Stimulated activated CD8-positive, alpha-beta memory T cell treated with anti-CD3 and anti-CD28 coated beads, Interleukin-7, amount 100 ng/mL, for 24 hours (primary cell): ENCODE measurements around the gene ANXA11.
"Not testable (repeated sequence)": the region's sequence is repeated elsewhere in the genome, so short reads cannot be mapped to it uniquely, and the experiment has no call there.

ENCODE experiments used
- DNase-seq: peaks from one replicate; pipeline ENCODE4 v3.0.0-alpha.2; 2020; ENCODE audit warnings: low read depth

Gene ANXA11

GRCh38 chr10:80205477-80206276, at the start of gene ANXA11:
Gene ANXA11 (minus strand): TSS chr10:80205537. CDS start chr10:80172861, 32,676 bp downstream.
- peak; percentile 62 for DNase-seq

DNA sequence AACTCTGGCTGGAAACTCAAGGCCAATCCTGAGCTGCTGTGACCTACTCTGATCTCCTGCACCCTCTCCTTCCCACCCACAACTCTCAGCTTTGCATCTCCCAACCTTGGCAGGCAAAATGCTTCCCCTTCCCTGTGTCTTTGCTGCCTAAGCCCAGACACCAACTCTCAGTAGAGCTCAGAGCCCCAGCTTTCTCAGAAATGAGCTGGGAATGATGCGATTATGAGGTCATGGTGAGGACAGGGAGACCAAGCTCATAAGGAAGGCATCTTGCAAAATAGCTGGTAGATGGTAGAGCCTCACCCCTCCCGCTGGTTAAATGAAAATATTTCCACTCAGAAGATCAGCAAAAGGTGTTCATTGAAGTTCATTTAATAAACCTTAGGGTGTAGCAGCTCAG, 49.4 kb upstream of the ANXA11 start:
- DNase-seq, result not testable (repeated sequence)

DNA sequence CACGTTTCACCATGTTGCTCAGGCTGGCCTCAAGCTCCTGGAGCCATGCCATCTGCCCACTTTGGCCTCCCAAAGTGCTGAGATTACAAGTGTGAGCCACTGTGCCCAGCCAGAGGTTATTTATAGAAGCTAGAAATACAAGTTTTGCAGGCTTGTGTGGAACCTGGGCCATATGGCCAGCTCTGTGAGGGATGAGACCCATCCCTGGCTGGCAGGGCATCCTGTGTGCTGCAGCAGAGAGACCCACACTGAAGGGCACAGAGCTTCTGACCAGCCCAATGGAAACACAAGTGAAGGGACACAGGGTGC, 48.6 kb upstream of the ANXA11 start:
- DNase-seq, result not testable (repeated sequence)

DNA sequence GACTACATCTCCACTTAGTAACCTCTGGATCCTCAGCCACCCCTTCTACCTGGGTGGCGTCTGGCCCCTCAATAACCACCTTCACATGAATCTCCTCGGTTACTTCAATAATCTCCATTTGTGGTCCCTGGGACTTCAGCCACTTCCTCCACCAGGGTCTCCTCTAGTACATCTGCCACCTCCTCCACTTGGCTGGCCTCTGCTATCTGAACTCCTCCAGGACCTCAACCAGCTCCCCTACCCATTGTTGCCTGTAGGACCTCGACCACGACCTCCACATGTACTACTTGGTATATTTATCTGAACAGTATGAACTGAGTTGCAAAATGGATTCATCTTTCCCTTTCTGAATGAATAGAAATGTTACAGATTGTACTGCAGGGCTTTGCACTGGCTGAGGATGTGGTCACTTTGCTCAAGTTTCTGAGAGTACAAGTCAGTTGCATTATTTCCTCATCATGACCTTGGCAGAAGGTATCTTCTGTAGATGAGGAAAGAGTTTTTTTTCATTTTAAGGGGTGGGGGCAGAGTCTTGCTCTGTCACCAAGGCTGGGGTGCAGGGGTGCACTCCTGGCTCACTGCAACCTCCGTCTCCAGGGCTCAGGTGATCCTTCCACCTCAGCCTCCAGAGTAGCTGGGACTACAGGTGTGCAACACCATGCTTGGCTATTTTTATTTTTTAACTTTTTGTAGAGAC, 48.1 kb upstream of the ANXA11 start:
- no peak for DNase-seq

GRCh38 chr10:80252296-80252887, 47.1 kb upstream of the ANXA11 start:
- no peak for DNase-seq

DNA sequence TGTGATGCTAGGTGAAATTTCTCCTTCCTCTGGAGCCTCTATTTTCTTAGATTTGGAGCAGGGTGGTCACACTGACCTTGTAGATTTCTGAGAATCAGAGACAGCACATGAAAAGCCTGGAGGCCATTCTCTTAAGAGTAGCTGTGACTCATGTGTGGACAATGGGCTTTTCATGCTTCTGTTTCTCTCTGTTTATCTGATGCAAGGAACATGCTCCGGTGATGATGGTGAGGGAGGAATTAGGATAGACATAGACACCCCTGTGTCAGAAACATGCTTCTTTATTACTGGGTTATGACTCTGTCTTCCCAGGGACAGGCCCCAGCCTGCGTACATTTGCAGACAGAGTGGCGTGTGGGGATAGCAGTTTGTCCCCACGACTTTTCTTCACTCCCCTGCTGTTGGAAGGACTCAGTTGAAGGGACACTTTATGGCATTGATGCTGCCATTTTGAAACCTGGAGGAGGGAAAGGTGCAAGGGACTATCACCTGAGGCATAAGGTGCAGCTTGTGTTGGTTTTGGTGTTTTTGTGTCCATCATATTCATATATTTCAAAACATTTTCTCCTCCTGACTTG, 46.5 kb upstream of the ANXA11 start:
- DNase-seq, result not testable (repeated sequence)

DNA sequence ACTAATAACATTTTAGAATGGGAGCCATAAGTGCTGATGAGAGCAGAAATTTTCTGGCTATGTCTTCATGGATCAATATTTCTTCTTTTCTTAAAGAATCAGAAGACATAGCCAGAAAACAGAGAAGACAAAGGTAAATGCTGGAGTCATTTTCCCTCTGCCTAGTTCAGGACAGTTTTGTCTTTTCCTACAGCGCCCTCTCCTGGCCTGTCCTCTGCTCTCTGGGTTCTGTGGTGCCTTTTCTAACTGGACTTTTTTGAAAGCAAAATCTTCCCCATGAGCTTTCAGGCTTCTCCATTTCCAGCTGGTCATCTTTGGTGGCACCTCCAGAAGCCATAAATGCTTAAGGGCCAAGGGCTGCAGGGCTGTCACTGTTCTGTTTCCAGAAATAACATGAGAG, 45.1 kb upstream of the ANXA11 start:
- not testable (repeated sequence) for DNase-seq

DNA sequence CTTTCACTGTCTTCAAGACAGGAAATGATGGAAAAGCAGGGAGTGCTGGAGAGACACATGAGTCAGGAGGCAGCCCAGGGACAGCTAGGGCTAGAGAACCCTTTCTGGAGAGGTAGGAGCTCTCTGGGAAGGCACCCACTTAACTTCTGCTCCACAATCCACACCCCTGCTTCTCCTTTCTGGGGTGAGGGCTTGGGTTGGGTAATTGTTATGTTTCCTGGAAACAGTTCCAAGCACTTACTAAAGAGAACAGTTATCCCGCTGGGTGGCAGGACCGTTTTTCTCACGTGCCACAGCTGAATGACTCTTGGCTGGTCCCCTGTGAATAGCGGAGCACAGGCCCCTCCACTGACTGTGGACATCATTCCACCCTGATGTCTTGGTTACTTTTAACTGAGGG, 44.6 kb upstream of the ANXA11 start:
- DNase-seq, result not testable (repeated sequence)

GRCh38 chr10:80247611-80248010, 42.3 kb upstream of the ANXA11 start:
- not testable (repeated sequence) for DNase-seq

GRCh38 chr10:80244371-80244770, 39.0 kb upstream of the ANXA11 start:
- DNase-seq, result not testable (repeated sequence)

- DNase-seq, result not testable (repeated sequence)
Observed at GRCh38 chr10:80242341-80242740, 37.0 kb upstream of the ANXA11 start.

- DNase-seq, result not testable (repeated sequence)
Observed at GRCh38 chr10:80236457-80236856, 31.1 kb upstream of the ANXA11 start.

DNA sequence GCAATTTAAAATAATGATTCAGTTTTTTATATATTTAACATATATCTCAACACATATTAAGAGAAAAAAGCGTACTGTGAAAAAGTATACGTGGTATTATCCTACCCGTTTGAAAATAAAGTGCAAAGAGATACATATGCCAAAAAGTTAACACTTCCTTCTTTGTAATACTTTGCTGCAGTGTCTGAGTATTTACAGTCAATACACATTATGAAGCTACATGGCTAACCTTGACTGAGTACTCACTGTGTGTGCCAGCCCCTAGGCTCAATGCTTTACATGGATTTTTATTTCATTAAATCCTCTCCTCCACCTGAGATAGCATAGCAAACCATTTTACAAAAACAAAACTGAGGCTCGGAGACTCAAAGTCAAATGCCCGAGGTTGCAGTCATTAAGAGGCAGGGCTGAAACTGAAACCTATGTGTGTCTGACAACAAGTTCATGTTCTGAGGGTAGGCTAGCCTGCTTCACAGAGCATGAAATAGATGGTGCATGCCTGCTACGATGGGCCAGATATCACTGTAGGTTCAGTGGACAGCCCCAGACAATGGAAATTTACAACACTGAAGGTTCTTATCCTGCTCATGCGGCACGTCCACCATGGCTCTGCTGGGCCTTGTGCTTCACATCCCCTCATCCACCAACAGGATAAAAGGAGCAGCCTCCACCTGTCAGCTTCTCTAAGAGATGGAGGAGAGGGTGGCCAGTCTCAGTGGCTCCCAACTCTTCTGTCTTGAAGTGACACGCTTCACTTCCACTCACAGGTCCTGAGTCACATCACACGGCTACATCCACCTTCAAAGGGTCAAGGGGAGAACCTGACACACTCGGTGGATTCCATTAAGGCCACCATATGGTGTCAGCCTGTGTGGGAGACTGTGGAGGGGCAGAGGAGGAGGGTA, 29.2 kb upstream of the ANXA11 start:
- DNase-seq, result not testable (repeated sequence)

DNA sequence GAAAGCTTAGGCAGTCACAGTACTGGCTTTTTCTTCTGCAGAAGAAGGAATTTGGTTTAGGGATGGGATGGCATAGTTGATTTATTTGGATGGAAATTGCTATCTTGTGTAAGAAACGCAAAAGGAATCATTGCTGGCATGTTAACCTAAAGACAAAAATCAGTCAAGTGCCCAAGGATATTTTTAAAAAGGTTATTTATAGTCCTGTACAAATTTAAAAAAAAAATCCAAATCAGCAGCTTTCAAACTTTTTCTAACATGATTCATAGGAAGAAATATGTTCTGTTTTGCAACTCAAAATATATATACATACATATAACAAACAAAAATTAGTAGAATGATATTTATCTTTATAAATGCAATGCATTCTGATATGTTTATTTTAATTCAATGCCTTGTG, 28.5 kb upstream of the ANXA11 start:
- not testable (repeated sequence) for DNase-seq

GRCh38 chr10:80226723-80227122, 21.4 kb upstream of the ANXA11 start:
- not testable (repeated sequence) for DNase-seq

DNA sequence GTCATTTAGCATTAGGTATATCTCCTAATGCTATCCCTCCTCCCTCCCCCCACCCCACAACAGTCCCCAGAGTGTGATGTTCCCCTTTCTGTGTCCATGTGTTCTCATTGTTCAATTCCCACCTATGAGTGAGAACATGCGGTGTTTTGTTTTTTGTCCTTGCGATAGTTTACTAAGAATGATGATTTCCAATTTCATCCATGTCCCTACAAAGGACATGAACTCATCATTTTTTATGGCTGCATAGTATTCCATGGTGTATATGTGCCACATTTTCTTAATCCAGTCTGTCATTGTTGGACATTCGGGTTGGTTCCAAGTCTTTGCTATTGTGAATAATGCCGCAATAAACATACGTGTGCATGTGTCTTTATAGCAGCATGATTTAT, 17.7 kb upstream of the ANXA11 start:
- not testable (repeated sequence) for DNase-seq

GRCh38 chr10:80218878-80219277, 13.5 kb upstream of the ANXA11 start:
- DNase-seq, result not testable (repeated sequence)

- not testable (repeated sequence) for DNase-seq
Observed at GRCh38 chr10:80214368-80214982, 9.1 kb upstream of the ANXA11 start.

DNA sequence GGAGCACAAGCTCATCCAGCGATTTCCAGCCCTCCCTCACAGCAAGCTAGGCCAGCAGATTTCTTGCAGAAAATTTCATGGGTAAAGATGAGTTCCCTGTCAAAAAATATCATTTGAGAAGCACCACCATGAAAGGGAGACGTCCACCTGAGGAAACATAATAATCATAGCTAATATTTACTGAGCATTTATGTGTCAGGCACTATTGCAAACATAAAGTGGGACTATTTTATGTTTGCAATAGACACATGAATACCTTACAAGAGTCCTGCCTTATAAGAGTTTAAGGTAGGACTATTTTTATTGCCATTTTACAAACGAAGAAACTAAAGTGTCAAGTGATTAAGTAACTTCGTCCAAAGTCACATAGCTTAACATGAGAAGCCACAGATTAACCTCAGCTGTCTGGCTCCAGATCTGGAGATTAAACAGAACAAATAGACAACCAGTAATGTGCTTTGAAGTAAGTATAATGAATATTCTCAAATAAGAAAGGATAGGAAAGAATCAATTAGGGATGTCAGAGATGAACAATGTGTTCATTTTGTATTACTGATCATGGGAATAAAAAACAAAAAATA, 7.3 kb upstream of the ANXA11 start:
- not testable (repeated sequence) for DNase-seq

DNA sequence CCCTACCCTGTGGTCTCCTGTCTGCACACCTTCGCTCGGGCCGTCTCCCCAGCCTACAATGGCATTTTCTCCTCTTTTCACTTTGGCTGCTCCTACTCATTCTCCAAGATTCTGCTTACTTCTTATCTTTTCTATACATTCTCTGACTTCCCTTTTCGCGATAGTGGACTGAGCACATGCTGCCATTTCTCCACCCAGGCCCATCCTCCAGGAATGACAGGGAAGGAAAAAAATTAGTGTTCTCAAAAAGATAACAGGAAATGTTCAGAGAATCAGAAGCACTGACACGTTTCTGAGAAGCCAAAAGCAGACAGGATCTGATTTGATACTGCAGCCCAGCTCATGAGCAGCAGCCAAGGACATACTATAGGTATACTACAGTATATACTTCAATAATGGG, 6.4 kb upstream of the ANXA11 start:
- no peak for DNase-seq

DNA sequence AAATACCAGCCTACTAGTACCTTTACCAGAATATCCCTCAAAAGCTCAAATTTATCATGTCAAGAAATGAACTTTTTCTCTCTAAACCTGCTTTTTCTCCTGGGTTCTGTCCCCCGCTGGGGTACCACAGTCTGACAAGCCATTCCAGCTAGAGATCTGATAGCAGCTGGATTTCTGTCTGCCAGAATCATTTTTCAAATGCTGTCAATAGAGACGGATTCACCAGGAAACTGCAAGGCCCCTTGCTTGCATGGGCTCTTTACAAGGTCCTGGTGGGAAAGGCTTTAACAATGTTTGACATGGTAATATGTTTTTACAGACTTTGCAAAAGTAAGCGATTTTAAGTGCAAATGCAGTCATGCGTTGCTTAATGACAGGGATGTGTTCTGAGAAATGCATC, 4.9 kb upstream of the ANXA11 start:
- DNase-seq, result no peak
